Activated CD4-positive, CD25-positive, alpha-beta regulatory T cell treated with anti-CD3 and anti-CD28 coated beads, Interleukin-2, amount 50 U/mL, for 24 hours (primary cell): ENCODE measurements around the gene DGCR8.

Experiments used
- ATAC-seq, 2 donors: fragments of 150-1000 bp; cut with Tn5 transposase; one replicate each; pipeline ENCODE4 v1.10.0; 2021; ENCODE audit warnings: mild to moderate bottlenecking in 1 of 2, moderate library complexity in 1 of 2

The DGCR8 gene

GRCh38 chr22:20126284-20127029, 46.4 kb downstream of the DGCR8 start:
- ATAC-seq: no peak

GRCh38 chr22:20127318-20127868, 47.4 kb downstream of the DGCR8 start:
- no peak for ATAC-seq

- ATAC-seq: no peak
These were observed 48.0 kb downstream of the DGCR8 start for GRCh38 chr22:20127869-20128618.

- no peak for ATAC-seq
These were observed 48.5 kb downstream of the DGCR8 start for GRCh38 chr22:20128619-20128901.

- ATAC-seq: peak; percentile 6 to 18
These were observed 49.1 kb downstream of the DGCR8 start for GRCh38 chr22:20128902-20129746.

GRCh38 chr22:20129747-20130014, 49.6 kb downstream of the DGCR8 start:
- no peak for ATAC-seq

- no peak for ATAC-seq
These were observed 50.3 kb downstream of the DGCR8 start for GRCh38 chr22:20130319-20130718.

GRCh38 chr22:20130731-20131596, 50.9 kb downstream of the DGCR8 start:
- peak; percentile 84 to 86 for ATAC-seq

- ATAC-seq: peak; percentile 72 to 74
These were observed 51.5 kb downstream of the DGCR8 start, which contains the start of gene ZDHHC8 for GRCh38 chr22:20131597-20131858. ZDHHC8 (plus strand) TSS chr22:20131804; CDS start chr22:20131948, 144 bp downstream.

- ATAC-seq: peak; percentile 1 to 2
These were observed 52.0 kb downstream of the DGCR8 start for GRCh38 chr22:20131859-20132685.

- ATAC-seq: no peak
These were observed 52.7 kb downstream of the DGCR8 start for GRCh38 chr22:20132686-20133246.

- no peak for ATAC-seq
These were observed 54.0 kb downstream of the DGCR8 start for GRCh38 chr22:20133930-20134549.

- no peak for ATAC-seq
These were observed 55.2 kb downstream of the DGCR8 start for GRCh38 chr22:20135265-20135664.

- no peak for ATAC-seq
These were observed 56.0 kb downstream of the DGCR8 start for GRCh38 chr22:20135806-20136602.

GRCh38 chr22:20136603-20136873, 56.5 kb downstream of the DGCR8 start:
- no peak for ATAC-seq

- ATAC-seq: no peak
These were observed 57.1 kb downstream of the DGCR8 start for GRCh38 chr22:20137113-20137512.

GRCh38 chr22:20137671-20138416, 57.8 kb downstream of the DGCR8 start:
- ATAC-seq: no peak

GRCh38 chr22:20138417-20138738, 58.3 kb downstream of the DGCR8 start:
- no peak for ATAC-seq

- ATAC-seq: no peak
These were observed 58.8 kb downstream of the DGCR8 start for GRCh38 chr22:20138868-20139267.
